Loucy (cell line): ENCODE results near the gene XCR1.

Source experiments
- H2AFZ ChIP-seq: fragments of 200-600 bp; sonication (generic); 2 replicates; pipeline ENCODE4 v1.6.0; 2016; ENCODE audit warnings: antibody characterized with exemption, mild to moderate bottlenecking, low read length, moderate library complexity
- H3F3A ChIP-seq: fragments of 200-600 bp; 2 replicates; pipeline ENCODE4 v1.6.0; 2016; ENCODE audit warnings: antibody characterized with exemption, low read depth, mild to moderate bottlenecking
- H3K27me3 ChIP-seq: fragments of 200-600 bp; sonication (generic); 2 replicates; pipeline ENCODE4 v1.6.1; 2014; ENCODE audit warnings: low read length, mild to moderate bottlenecking; ENCODE audit not compliant: insufficient read depth, poor library complexity, severe bottlenecking
- H3K36me3 ChIP-seq: fragments of 200-600 bp; sonication (generic); 2 replicates; pipeline ENCODE4 v1.6.1; 2016; ENCODE audit warnings: low read length; ENCODE audit not compliant: insufficient read depth
- H3K4me1 ChIP-seq: fragments of 200-600 bp; sonication (generic); 2 replicates; pipeline ENCODE4 v1.5.1; 2014; ENCODE audit warnings: low read length, mild to moderate bottlenecking; ENCODE audit not compliant: insufficient read depth, poor library complexity, severe bottlenecking
- H3K4me2 ChIP-seq: fragments of 200-600 bp; sonication (generic); 2 replicates; pipeline ENCODE4 v1.6.0; 2014; ENCODE audit warnings: antibody characterized with exemption, low read length, low read depth, mild to moderate bottlenecking; ENCODE audit not compliant: poor library complexity, severe bottlenecking
- H3K4me3 ChIP-seq: fragments of 200-600 bp; sonication (generic); 2 replicates; pipeline ENCODE4 v1.5.1; 2014; ENCODE audit warnings: low read length, mild to moderate bottlenecking, mixed read lengths; ENCODE audit not compliant: poor library complexity, severe bottlenecking
- H3K79me2 ChIP-seq: fragments of 200-600 bp; sonication (generic); 2 replicates; pipeline ENCODE4 v1.6.1; 2014; ENCODE audit warnings: low read length; ENCODE audit not compliant: insufficient read depth
- H3K9ac ChIP-seq: fragments of 200-600 bp; sonication (generic); 2 replicates; pipeline ENCODE4 v1.6.0; 2014; ENCODE audit warnings: mild to moderate bottlenecking, low read depth, low read length, moderate library complexity; ENCODE audit not compliant: poor library complexity, severe bottlenecking
- H3K9me2 ChIP-seq: fragments of 200-600 bp; sonication (generic); replicated peaks from 2 replicates; pipeline ENCODE4 v1.6.1; 2016; ENCODE audit warnings: low read depth, low read length, mixed read lengths
- H3K9me3 ChIP-seq: fragments of 200-600 bp; sonication (generic); 2 replicates; pipeline ENCODE4 v1.6.1; 2014; ENCODE audit warnings: mild to moderate bottlenecking, antibody characterized with exemption, low read length, low read depth; ENCODE audit not compliant: insufficient read depth
- H4K20me1 ChIP-seq: fragments of 200-600 bp; sonication (generic); 2 replicates; pipeline ENCODE4 v1.6.0; 2014; ENCODE audit warnings: antibody characterized with exemption, low read length, mild to moderate bottlenecking; ENCODE audit not compliant: insufficient read depth, poor library complexity, severe bottlenecking
- CTCF ChIP-seq: fragments of 200-600 bp; sonication (generic); conservative IDR thresholded peaks from 2 replicates; pipeline ENCODE4 v1.5.1; 2014; ENCODE audit warnings: mild to moderate bottlenecking, antibody characterized with exemption, low read length
- EZH2phosphoT487 ChIP-seq: fragments of 200-600 bp; IDR thresholded peaks from 2 replicates; pipeline ENCODE4 v1.6.1; 2018; ENCODE audit warnings: antibody characterized with exemption, mild to moderate bottlenecking, moderate library complexity, borderline replicate concordance

The XCR1 gene

GRCh38 chr3:46010519-46011113 lies 16.7 kb downstream of the XCR1 start:
- TF ChIP-seq EZH2phosphoT487, result no peak
- no peak for TF ChIP-seq CTCF
- no peak overlapping the region for H3K9ac ChIP-seq
- no peak overlapping the region for H2AFZ ChIP-seq
- H3K4me2 ChIP-seq, result no peak overlapping the region
- no peaks in the 10 kb centered on the region for H3K4me1 ChIP-seq
- H3K4me3 ChIP-seq, result no peak overlapping the region
- no peaks in the 10 kb centered on the region for H3K9me2 ChIP-seq
- H3K79me2 ChIP-seq, result no peaks in the 10 kb centered on the region
- H3K9me3 ChIP-seq, result no peaks in the 10 kb centered on the region
- no peaks in the 10 kb centered on the region for H3K27me3 ChIP-seq
- no peaks in the 10 kb centered on the region for H4K20me1 ChIP-seq
- H3F3A ChIP-seq, result no peaks in the 10 kb centered on the region
- no peaks in the 10 kb centered on the region for H3K36me3 ChIP-seq

GRCh38 chr3:46008058-46008457 lies 19.2 kb downstream of the XCR1 start:
- H3K9me3 ChIP-seq, result no peaks in the 10 kb centered on the region
- H3K79me2 ChIP-seq, result no peaks in the 10 kb centered on the region
- no peaks in the 10 kb centered on the region for H4K20me1 ChIP-seq
- H3K4me2 ChIP-seq, result no peak overlapping the region
- H3K27me3 ChIP-seq, result no peaks in the 10 kb centered on the region
- TF ChIP-seq EZH2phosphoT487, result no peak
- TF ChIP-seq CTCF, result no peak
- no peaks in the 10 kb centered on the region for H3K36me3 ChIP-seq
- no peaks in the 10 kb centered on the region for H3K9me2 ChIP-seq
- no peaks in the 10 kb centered on the region for H3F3A ChIP-seq
- no peak overlapping the region for H3K9ac ChIP-seq
- no peaks in the 10 kb centered on the region for H3K4me1 ChIP-seq
- H2AFZ ChIP-seq, result no peak overlapping the region
- no peak overlapping the region for H3K4me3 ChIP-seq

GRCh38 chr3:46007280-46007679 lies 20.0 kb downstream of the XCR1 start:
- Histone ChIP-seq H3K4me1 (no peaks in the 10 kb centered on the region), H3F3A (no peaks in the 10 kb centered on the region), H3K9me3 (no peaks in the 10 kb centered on the region), H3K79me2 (no peaks in the 10 kb centered on the region), H3K9me2 (no peaks in the 10 kb centered on the region), H3K9ac (no peak overlapping the region), H3K4me2 (no peak overlapping the region), H2AFZ (no peak overlapping the region), H3K4me3 (no peak overlapping the region), H4K20me1 (no peaks in the 10 kb centered on the region), H3K27me3 (no peaks in the 10 kb centered on the region), H3K36me3 (no peaks in the 10 kb centered on the region)
- TF ChIP-seq CTCF (no peak), EZH2phosphoT487 (no peak)
